Liver (tissue), 9 donors: ENCODE data around the gene KCNMA1. TPM values are rescaled to one million over a fixed set of nuclear protein-coding genes. Genes with fewer than 3 reads are reported as not detected.

Experiments
- DNase-seq: peaks from one replicate; pipeline ENCODE4 v3.0.0-alpha.2; 2017; ENCODE audit warnings: low spot score
- H3K27ac ChIP-seq, 2 donors: one replicate each; pipeline ENCODE4 v1.7.0; 2013; ENCODE audit warnings: inconsistent platforms in 2 of 2, low read length in 2 of 2, control low read depth in 1 of 2, low read depth in 1 of 2, mild to moderate bottlenecking in 1 of 2
- H3K27me3 ChIP-seq, 4 donors: one replicate each; pipeline versions ENCODE4 v1.6.1 to v1.7.0; 2013; ENCODE audit warnings: low read length in 3 of 4, inconsistent platforms in 1 of 4, mild to moderate bottlenecking in 1 of 4, moderate library complexity in 1 of 4; ENCODE audit not compliant: control insufficient read depth in 4 of 4, insufficient read depth in 4 of 4
- H3K36me3 ChIP-seq, 4 donors: one replicate each; pipeline versions ENCODE4 v1.6.1 to v1.7.0; 2013; ENCODE audit warnings: low read length in 3 of 4, mild to moderate bottlenecking in 3 of 4, low read depth in 1 of 4, moderate library complexity in 1 of 4; ENCODE audit not compliant: control insufficient read depth in 4 of 4, insufficient read depth in 3 of 4
- H3K4me1 ChIP-seq, 4 donors: one replicate each; pipeline versions ENCODE4 v1.6.1 to v1.7.0; 2013; ENCODE audit warnings: low read length in 3 of 4, mild to moderate bottlenecking in 3 of 4, moderate library complexity in 1 of 4; ENCODE audit not compliant: control insufficient read depth in 4 of 4, insufficient read depth in 4 of 4
- H3K4me3 ChIP-seq, 3 donors: one replicate each; pipeline versions ENCODE4 v1.6.1 to v1.7.0; 2013; ENCODE audit warnings: low read length in 3 of 3, control low read depth in 1 of 3, low read depth in 1 of 3, mild to moderate bottlenecking in 1 of 3
- H3K9ac ChIP-seq, 2 donors: one replicate each; pipeline ENCODE4 v1.7.0; 2013; ENCODE audit warnings: low read length in 2 of 2, mild to moderate bottlenecking in 2 of 2, moderate library complexity in 2 of 2, control low read depth in 1 of 2, low read depth in 1 of 2
- H3K9me3 ChIP-seq, 4 donors: one replicate each; pipeline versions ENCODE4 v1.6.1 to v1.7.0; 2013; ENCODE audit warnings: low read length in 3 of 4; ENCODE audit not compliant: control insufficient read depth in 4 of 4
- EGR1 ChIP-seq, 2 donors: IDR thresholded peaks; 2 replicates each; pipeline ENCODE4 v1.6.1; 2016 to 2018; ENCODE audit warnings: antibody characterized with exemption in 2 of 2, low read depth in 2 of 2
- FOXA1 ChIP-seq: IDR thresholded peaks from 2 replicates; pipeline ENCODE4 v1.6.1; 2016; ENCODE audit warnings: antibody characterized with exemption
- FOXA2 ChIP-seq: IDR thresholded peaks from 2 replicates; pipeline ENCODE4 v1.6.1; 2016; ENCODE audit warnings: antibody characterized with exemption
- GABPA ChIP-seq, 2 donors: IDR thresholded peaks in 1 of 2; conservative IDR thresholded peaks in 1 of 2; 2 replicates each; pipeline ENCODE4 v1.6.1; 2016; ENCODE audit warnings: antibody characterized with exemption in 2 of 2, mild to moderate bottlenecking in 1 of 2, moderate library complexity in 1 of 2
- HNF4A ChIP-seq, 2 donors: conservative IDR thresholded peaks; 2 replicates each; pipeline ENCODE4 v1.6.1; 2016; ENCODE audit warnings: antibody characterized with exemption in 2 of 2, mild to moderate bottlenecking in 2 of 2
- HNF4G ChIP-seq: IDR thresholded peaks from 2 replicates; pipeline ENCODE4 v1.6.1; 2016; ENCODE audit warnings: antibody characterized with exemption
- JUND ChIP-seq, 2 donors: IDR thresholded peaks; 2 replicates each; pipeline ENCODE4 v1.6.1; 2016; ENCODE audit warnings: antibody characterized with exemption in 2 of 2
- NR2F2 ChIP-seq: IDR thresholded peaks from 2 replicates; pipeline ENCODE4 v1.6.1; 2016; ENCODE audit warnings: antibody characterized with exemption
- RAD21 ChIP-seq, 2 donors: IDR thresholded peaks; 2 replicates each; pipeline ENCODE4 v1.6.1; 2016; ENCODE audit warnings: antibody characterized with exemption in 2 of 2, mild to moderate bottlenecking in 2 of 2
- RXRA ChIP-seq, 2 donors: IDR thresholded peaks; 2 replicates each; pipeline ENCODE4 v1.6.1; 2017 to 2018; ENCODE audit warnings: antibody characterized with exemption in 2 of 2, mild to moderate bottlenecking in 1 of 2
- SP1 ChIP-seq: IDR thresholded peaks from 2 replicates; pipeline ENCODE4 v1.6.1; 2018; ENCODE audit warnings: antibody characterized with exemption, mild to moderate bottlenecking
- TAF1 ChIP-seq: conservative IDR thresholded peaks from 2 replicates; pipeline ENCODE4 v1.6.1; 2016; ENCODE audit warnings: antibody characterized with exemption, mild to moderate bottlenecking
- YY1 ChIP-seq: IDR thresholded peaks from 2 replicates; pipeline ENCODE4 v1.6.1; 2016; ENCODE audit warnings: antibody characterized with exemption, mild to moderate bottlenecking
- WGBS: extraction: QIAGEN DNeasy Blood & Tissue Kit; methylation state at CpG from one replicate; pipeline ENCODE4 v1.1.7; 2013; 5-methylcytosine and 5-hydroxymethylcytosine counted together
- polyA plus RNA-seq, 2 donors: library from polyadenylated mRNA; stranded (reverse) in 1 of 2; unstranded in 1 of 2; fragments of 200-250 nt in 1 of 2; fragments of >200 nt in 1 of 2; fragmentation: Nextera tagmentation in 1 of 2; extraction: Ambion mirVana in 1 of 2; gene quantifications; one replicate each; pipeline versions ENCODE4 v1.2.1 to v1.2.3, GENCODE V29; 2013 to 2015
- total RNA-seq, 2 donors: library from RNA; depleted of rRNA; stranded (reverse); fragments of >200 nt; gene quantifications; one replicate each; pipeline ENCODE4 v1.2.3, GENCODE V29; 2014
- TF ChIP-seq, protein P1 (sequence below): IDR thresholded peaks from 2 replicates; pipeline ENCODE4 v1.6.1; 2016; ENCODE audit warnings: antibody characterized with exemption
- TF ChIP-seq, protein P2 (sequence below): IDR thresholded peaks from 2 replicates; pipeline ENCODE4 v1.6.1; 2016; ENCODE audit warnings: antibody characterized with exemption, mild to moderate bottlenecking
- TF ChIP-seq, protein P3 (sequence below): fragments of 150-350 bp; IDR thresholded peaks from 2 replicates; pipeline ENCODE4 v1.5.1; 2017; ENCODE audit warnings: improper control_type of control experiment, low read depth, low read length; ENCODE audit not compliant: missing input control
- TF ChIP-seq, protein P4 (sequence below): IDR thresholded peaks from 2 replicates; pipeline ENCODE4 v1.6.1; 2016; ENCODE audit warnings: antibody characterized with exemption
- TF ChIP-seq, protein P5 (sequence below): IDR thresholded peaks from 2 replicates; pipeline ENCODE4 v1.6.1; 2016; ENCODE audit warnings: antibody characterized with exemption
- donor health status: healthy.
- donor health status: healthy.
- donor health status: healthy.
- donor health status: healthy.
- donor health status: healthy.

The KCNMA1 gene
- total and polyA plus RNA-seq, 4 donors: 2.5 to 9.7 (median 4.7) TPM

DNA sequence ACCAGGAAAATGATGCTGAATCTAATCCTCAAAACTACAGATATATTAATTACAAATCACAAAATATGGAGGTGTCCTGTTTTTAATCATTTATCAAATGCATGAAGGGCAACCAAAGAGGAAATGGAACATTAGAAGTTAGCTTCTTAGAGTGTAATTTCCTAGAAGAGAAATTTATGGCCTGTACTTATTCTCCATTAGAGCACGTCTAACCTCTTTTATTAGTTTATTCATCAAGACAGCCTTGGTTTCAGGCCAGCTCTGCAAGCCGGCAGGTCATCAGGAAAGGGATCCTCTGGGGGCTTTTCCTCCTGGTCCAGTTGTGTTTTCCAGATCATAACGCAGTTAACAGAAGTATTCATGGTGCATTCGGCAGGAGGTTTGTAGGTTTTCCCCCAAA lies 517.6 kb downstream of the KCNMA1 start:
- DNase-seq: no peak
- Histone ChIP-seq H3K27me3 (no peaks in the 10 kb centered on the region), H3K27ac (no peak overlapping the region), H3K4me1 (no peaks in the 10 kb centered on the region), H3K36me3 (peaks cover 0 to 9% (median 2%) of the 10 kb centered on the region in 4 donors), H3K9ac (no peak overlapping the region), H3K4me3 (no peak overlapping the region), H3K9me3 (no peaks in the 10 kb centered on the region)
- WGBS: 91% methylated on average over 4 of the region's 4 CpGs
- TF ChIP-seq HNF4A (conservative IDR thresholded peaks at IDR 0.05) (no peak), GABPA (IDR thresholded peaks at IDR 0.05 in 1 of 2, conservative IDR thresholded peaks at IDR 0.05 in 1 of 2) (no peak), FOXA2 (no peak), TAF1 (no peak), NR2F2 (no peak), FOXA1 (no peak), RAD21 (IDR thresholded peaks at IDR 0.05) (no peak), HNF4G (no peak), JUND (IDR thresholded peaks at IDR 0.05) (no peak), YY1 (no peak), EGR1 (IDR thresholded peaks at IDR 0.05; ENCODE audit: low read depth in 2 of 2) (no peak), RXRA (IDR thresholded peaks at IDR 0.05) (no peak), SP1 (no peak)
- TF ChIP-seq, protein P1, sequence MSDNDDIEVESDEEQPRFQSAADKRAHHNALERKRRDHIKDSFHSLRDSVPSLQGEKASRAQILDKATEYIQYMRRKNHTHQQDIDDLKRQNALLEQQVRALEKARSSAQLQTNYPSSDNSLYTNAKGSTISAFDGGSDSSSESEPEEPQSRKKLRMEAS: no peak
- TF ChIP-seq, protein P2, sequence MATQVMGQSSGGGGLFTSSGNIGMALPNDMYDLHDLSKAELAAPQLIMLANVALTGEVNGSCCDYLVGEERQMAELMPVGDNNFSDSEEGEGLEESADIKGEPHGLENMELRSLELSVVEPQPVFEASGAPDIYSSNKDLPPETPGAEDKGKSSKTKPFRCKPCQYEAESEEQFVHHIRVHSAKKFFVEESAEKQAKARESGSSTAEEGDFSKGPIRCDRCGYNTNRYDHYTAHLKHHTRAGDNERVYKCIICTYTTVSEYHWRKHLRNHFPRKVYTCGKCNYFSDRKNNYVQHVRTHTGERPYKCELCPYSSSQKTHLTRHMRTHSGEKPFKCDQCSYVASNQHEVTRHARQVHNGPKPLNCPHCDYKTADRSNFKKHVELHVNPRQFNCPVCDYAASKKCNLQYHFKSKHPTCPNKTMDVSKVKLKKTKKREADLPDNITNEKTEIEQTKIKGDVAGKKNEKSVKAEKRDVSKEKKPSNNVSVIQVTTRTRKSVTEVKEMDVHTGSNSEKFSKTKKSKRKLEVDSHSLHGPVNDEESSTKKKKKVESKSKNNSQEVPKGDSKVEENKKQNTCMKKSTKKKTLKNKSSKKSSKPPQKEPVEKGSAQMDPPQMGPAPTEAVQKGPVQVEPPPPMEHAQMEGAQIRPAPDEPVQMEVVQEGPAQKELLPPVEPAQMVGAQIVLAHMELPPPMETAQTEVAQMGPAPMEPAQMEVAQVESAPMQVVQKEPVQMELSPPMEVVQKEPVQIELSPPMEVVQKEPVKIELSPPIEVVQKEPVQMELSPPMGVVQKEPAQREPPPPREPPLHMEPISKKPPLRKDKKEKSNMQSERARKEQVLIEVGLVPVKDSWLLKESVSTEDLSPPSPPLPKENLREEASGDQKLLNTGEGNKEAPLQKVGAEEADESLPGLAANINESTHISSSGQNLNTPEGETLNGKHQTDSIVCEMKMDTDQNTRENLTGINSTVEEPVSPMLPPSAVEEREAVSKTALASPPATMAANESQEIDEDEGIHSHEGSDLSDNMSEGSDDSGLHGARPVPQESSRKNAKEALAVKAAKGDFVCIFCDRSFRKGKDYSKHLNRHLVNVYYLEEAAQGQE: no peak
- TF ChIP-seq, protein P3, sequence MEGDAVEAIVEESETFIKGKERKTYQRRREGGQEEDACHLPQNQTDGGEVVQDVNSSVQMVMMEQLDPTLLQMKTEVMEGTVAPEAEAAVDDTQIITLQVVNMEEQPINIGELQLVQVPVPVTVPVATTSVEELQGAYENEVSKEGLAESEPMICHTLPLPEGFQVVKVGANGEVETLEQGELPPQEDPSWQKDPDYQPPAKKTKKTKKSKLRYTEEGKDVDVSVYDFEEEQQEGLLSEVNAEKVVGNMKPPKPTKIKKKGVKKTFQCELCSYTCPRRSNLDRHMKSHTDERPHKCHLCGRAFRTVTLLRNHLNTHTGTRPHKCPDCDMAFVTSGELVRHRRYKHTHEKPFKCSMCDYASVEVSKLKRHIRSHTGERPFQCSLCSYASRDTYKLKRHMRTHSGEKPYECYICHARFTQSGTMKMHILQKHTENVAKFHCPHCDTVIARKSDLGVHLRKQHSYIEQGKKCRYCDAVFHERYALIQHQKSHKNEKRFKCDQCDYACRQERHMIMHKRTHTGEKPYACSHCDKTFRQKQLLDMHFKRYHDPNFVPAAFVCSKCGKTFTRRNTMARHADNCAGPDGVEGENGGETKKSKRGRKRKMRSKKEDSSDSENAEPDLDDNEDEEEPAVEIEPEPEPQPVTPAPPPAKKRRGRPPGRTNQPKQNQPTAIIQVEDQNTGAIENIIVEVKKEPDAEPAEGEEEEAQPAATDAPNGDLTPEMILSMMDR: no peak
- TF ChIP-seq, protein P4, sequence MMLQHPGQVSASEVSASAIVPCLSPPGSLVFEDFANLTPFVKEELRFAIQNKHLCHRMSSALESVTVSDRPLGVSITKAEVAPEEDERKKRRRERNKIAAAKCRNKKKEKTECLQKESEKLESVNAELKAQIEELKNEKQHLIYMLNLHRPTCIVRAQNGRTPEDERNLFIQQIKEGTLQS: no peak
- TF ChIP-seq, protein P5, sequence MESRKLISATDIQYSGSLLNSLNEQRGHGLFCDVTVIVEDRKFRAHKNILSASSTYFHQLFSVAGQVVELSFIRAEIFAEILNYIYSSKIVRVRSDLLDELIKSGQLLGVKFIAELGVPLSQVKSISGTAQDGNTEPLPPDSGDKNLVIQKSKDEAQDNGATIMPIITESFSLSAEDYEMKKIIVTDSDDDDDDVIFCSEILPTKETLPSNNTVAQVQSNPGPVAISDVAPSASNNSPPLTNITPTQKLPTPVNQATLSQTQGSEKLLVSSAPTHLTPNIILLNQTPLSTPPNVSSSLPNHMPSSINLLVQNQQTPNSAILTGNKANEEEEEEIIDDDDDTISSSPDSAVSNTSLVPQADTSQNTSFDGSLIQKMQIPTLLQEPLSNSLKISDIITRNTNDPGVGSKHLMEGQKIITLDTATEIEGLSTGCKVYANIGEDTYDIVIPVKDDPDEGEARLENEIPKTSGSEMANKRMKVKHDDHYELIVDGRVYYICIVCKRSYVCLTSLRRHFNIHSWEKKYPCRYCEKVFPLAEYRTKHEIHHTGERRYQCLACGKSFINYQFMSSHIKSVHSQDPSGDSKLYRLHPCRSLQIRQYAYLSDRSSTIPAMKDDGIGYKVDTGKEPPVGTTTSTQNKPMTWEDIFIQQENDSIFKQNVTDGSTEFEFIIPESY: no peak
